Body of pancreas (tissue), 4 donors: Measurements from ENCODE around the gene NOM1.

ENCODE experiments used
- CTCF ChIP-seq, 7 experiments: fragments of 450-650 bp in 4 of 7; fragments of 200-600 bp in 3 of 7; sonication (generic) in 3 of 7; IDR thresholded peaks; one replicate each; pipeline ENCODE4 v1.5.1; 2016 to 2019; ENCODE audit warnings: antibody characterized with exemption in 7 of 7
- POLR2A ChIP-seq, 3 donors: fragments of 450-650 bp; IDR thresholded peaks; one replicate each; pipeline ENCODE4 v1.6.1; 2016; ENCODE audit warnings: antibody characterized with exemption in 3 of 3, mild to moderate bottlenecking in 2 of 3

- no peak for TF ChIP-seq CTCF (IDR thresholded peaks at IDR 0.05)
- TF ChIP-seq POLR2A (IDR thresholded peaks at IDR 0.05), result no peak
Measured at GRCh38 chr7:157003445-157003755, 53.9 kb downstream of the NOM1 start.
